HG03457 (cell line): Measurements from ENCODE around the gene SAA4.
A peak's percentile ranks its signal among the peaks of the same experiment; 100 is the strongest.
"Not testable (repeated sequence)": the region's sequence is repeated elsewhere in the genome, so short reads cannot be mapped to it uniquely, and the experiment has no call there.

Experiments used
- ATAC-seq: cut with Tn5 transposase; IDR thresholded peaks from one replicate; pipeline ENCODE4 v1.9.1; 2021; ENCODE audit warnings: moderate number of reproducible peaks; ENCODE audit not compliant: unreplicated experiment

SAA4 gene

DNA sequence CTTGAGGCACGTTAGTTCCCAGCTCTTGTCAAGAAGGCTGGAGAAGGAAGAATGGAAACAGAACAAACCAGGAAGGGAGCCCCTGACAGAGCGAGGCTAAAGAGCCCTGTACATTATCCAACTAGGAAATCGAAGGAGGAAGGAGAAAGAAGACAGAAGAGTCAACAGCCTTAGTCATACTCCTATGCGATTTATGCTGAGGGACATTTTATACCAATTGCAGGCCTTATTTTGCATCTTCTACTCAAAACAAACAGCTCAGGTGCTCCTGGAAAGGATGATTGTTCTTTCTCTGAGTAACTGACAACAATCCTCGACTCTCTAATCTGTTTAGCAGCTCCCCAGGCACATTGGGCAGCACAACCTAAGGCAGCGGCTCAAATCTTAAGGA is 10.6 kb upstream of the SAA4 start:
- not testable (repeated sequence) for ATAC-seq

DNA sequence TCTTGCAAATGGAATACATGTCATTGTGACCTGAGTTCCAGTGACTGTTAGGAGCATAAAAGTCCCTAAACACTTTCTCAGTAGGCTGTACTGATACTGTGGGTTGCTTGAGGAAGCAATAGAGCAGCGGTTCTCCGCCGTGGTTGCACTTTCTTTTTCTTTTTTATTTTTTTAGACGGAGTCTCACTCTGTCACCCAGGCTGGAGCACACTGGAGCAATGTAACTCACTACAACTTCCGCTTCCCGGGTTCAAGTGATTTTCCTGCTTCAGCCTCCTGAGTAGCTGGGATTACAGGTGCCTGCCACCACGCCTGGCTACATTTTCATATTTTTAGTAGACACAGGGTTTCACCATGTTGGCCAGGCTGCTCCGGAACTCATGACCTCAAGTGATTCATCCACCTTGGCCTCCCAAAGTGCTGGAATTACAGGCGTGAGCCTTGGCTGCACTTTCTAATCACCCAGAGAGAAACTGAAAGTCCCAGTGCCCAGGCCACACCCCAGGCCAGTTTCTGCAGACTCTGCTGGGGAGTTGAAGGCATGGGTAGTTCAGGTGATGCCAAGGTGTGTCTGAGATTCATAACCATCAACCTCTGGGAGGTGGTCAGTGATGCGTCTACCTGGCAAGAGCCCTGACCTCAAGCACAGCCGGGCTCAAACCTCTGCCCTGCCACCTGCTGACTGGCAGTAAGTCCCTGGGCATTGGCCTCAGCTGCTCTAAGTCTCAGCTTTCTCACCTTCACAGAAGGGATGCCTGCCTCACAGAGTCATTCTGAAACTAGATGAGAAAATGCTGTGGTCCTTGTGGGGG is 10.0 kb upstream of the SAA4 start:
- peak; percentile 57 for ATAC-seq

DNA sequence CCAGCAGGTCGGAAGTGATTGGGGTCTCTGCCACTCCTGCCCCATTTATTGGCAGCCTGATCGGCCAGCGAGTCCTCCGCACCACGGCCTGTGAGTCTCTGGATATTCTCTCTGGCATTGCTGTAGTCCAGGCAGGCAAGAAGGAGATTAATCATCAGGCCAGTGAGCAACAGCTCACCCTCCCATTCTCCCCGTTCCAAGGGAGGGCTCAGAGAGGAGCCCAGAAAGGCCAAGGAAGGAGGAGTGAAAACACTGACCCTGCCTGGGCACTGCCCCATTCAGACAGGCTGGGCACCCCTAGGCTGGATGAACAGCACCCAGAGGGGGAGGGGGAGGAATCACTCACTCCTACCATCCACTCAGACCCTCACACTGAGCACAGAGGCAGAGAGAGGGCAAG is 8.8 kb upstream of the SAA4 start:
- ATAC-seq: no peak

DNA sequence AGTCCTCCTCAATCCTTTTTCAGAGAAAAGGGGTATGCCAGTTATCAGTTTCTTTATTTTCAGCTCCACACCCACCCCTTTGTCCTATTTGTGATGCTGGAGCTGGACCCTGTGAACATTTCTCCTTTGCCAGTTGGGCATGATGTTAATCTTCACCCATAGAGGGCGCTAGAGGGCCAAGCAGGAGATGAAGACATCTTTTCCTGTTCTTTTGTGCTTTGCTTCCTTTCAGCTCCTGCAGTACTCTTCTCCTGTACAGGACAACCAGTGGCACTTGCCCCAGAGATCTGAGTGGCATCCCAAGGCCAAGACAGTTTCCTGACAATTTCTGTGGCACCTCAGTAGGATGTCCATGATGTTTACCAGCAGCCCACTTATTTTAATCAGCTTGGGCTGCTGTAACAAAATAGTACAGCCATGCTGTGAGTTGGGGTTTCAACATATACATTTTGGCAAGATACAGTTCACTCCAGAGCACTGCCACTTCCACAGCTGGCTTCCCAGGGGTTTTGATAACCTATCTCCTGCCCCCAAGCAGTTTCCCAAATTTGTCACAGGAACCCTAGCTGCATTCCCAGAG is 7.3 kb upstream of the SAA4 start:
- ATAC-seq: no peak

DNA sequence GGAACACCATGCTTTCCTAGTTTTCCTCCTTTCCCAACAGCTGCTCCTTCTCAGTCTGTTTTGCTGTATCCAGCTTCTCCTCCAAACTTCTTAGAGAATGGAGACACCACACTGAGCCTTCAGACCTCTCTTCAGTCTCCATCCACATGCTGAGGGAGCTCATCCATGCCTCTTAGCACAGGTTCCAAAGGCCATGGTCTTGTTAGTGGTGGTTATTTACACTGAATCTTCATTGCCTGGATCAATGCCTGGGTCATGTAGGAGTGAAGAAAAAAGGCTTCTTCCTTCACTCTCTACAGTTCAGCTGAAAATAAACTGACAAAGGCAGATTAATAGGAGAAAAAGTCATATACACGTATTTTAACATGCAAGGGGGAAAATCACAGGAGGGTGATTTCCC is 3.1 kb upstream of the SAA4 start:
- ATAC-seq: no peak

DNA sequence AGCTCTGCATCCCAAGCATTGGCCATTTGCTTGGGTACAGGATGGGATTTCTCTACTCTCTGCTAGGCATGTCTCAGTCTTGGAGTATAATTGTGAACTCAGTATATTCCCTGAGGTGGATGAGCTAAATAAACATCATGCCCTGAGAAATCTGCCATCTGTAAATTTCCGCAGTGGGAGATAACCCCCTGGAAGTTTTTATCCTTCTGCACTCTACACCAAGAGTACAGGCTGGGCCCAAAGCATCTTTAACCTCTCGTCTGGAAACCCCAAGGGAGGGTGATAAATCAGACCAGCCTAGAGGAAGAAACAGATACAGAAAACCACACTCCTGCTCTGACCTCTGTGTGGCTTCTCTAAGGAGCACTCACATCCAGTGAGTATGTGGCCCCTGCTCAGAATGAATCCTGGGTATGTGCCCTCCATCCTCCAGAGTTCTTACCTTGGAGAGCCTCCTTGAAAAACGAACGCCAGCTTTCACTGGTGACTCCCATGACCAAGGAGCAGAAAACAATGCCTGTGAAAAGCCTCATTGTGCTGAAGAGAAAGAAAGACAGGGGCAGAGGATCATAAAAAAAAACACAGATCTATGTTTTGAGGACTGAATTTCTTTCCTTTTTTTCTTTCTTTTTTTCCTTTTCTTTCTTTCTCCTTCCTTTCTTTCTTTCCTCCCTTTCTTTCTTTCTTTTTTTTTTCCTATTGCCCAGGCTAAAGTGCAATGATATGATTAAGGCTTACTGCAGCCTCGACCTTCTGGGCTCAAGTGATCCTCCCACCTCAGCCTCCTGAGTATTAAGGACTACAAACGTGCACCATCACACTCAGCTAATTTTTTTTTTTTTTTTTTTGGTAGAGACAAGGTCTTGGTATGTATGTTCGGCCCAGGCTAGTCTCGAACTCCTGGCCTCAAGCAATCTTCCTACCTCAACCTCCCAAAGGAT is 938 bp downstream of the SAA4 start:
- no peak for ATAC-seq

DNA sequence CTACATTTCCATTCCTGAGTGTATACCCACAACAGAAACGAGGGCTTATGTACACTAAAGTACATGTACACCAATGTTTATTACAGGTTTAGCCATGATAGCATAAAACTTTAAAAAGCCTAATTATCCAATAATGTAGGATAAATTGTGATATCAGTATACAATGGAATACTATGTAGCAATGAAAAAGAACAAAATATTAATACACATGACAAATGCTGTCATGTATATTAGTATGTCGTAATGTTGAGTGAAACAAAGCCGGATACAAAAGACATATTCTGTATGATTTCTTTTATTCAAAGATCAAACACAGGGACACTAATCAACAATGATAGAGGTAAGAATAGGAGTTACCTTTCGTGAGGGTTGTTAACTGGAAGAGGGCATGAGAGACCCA is 2.7 kb downstream of the SAA4 start:
- no peak for ATAC-seq

DNA sequence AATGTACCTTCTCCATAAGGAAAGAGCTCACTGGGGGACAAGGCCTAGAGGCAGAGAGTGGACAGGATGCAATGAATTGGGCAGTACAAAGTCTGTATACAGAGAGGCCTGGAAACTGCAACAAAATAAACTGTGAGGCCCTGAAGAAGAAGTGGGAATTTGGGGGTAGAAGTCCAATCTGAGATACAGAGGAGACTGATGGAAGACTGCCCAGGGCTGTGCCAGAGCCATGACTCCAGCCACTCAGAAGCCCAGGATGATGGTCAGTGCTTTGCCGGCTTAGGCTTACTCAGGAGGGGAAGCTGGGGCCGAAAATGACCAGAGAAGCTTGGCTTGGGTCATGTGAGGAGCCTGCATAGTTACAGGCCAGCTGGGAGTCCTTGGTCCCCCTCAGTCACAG is 5.7 kb downstream of the SAA4 start:
- no peak for ATAC-seq

DNA sequence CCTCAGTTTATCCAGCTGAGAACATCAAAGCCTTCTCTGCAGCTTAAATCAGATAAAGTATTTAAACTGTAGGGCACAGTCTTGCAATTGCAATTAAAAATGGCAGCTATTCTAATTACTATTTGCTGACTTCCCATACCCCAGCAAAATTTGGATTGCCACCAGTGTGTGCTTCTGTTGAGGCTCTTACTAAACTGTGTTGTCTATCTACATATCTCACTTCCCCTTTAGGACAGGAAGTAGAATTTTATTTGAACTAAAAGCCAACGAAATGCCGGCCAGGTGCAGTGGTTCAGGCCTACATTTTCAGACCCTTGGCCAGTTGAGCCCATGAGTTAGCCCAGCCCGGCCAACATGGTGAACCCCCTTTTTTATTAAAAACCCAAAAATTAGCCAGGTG is 7.1 kb downstream of the SAA4 start:
- peak; percentile 87 for ATAC-seq

DNA sequence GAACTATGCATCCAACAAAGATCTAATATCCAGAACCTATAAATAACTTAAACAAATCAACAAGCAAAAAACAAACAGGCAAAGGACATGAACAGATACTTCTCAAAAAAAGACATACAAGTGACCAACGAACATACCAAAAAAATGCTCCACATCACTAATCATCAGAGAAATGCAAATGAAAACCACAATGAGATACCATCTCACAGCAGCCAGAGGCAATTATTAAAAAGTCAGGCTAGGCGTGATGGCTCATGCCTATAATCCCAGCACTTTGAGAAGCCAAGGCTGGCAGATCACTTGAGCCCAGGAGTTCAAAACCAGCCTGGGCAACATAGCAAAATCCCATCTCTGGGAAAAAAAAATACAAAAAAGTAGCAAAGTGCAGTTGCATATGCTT is 10.7 kb downstream of the SAA4 start:
- no peak for ATAC-seq

DNA sequence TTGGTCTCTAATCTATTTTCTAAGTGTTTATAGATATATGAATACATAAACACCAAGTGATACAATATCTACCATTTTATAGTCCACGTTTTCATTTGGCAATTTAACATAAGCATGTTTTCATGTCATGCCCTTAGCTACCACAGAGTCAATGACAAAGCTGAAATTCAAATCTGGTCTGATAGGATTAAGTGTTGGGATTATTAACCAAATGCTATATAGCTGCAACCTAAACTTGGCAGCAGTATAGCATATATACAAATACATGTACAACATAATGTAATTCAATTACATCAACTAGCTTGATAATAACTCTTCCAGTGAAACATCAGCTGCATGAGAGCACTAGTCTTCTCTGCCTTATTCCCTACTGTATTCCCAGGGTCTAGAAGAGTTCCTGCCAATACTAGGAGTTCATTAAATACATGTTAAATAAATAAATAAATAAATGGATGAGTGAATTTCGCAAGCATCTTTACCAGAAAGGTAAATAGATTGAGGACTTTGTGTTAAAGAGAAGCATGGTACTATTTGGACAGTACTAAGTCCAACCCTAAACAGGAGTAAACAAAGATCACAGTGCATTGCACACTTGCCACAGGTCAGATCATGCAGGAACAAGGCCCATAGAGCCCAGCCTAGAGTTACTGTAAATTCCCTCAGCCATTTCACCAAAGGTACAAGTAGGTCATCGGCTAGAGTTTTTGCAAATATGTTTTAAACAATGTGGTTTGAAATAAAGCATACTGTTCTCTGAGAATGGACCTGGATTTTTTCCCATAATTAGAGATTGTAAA is 12.8 kb downstream of the SAA4 start:
- ATAC-seq: no peak

DNA sequence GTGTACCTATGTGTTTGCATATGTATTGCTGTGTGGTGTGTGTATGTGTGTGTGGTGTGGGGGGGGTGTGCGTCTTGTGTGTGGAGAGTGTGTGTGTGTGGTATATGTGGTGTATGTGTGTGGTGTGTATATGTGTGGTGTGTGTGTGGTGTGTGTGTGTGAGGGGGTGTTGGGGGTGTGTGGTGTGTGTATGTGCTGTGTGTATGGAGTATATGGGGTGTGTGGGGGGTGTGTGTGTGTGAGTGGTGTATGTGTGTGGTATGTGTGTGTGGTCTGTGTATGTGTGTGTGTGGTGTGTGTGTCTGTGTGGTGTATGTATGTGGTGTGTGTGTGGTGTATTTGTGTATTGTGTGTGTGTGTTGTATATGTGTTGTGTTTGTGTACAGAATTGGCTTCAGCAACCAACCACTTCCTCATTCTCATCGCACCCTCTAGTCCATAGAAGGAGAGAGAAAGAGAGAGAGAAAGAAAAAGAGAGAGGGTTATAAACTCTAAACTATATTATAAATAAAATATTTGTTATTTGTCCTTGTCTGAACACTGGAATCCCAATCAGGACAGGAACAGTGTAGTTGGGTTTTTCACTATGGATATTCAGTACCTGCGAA is 13.7 kb downstream of the SAA4 start:
- no peak for ATAC-seq

DNA sequence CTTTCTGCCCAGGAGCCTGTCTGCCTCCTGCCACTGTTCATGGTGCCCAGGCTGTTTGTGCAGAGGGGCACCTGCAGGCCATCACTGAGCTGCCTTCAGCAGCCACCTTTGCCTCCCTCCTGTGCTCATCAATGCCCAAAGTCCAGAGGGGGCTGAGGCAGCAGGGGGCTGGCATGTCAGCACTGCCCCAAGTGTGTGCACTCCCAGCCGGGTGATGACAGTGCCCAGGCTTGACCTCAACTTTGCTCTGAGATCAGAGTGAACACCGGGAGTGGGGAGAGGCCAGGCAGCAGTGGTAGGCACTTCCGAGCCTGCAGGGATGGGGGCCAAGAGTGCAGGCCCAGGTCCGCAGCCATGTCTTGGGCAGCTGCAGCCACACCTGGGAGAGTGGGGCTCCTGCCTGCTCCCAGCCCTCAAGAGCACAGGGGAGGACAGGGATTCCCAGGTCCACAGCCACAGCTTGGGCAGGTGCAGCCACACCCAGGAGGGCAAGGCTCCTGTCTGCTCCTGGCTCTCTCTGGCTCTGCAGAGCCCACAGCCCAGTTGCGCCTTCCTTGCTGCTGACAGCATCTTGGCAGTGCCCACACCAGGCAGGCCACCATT is 15.2 kb downstream of the SAA4 start:
- no peak for ATAC-seq

DNA sequence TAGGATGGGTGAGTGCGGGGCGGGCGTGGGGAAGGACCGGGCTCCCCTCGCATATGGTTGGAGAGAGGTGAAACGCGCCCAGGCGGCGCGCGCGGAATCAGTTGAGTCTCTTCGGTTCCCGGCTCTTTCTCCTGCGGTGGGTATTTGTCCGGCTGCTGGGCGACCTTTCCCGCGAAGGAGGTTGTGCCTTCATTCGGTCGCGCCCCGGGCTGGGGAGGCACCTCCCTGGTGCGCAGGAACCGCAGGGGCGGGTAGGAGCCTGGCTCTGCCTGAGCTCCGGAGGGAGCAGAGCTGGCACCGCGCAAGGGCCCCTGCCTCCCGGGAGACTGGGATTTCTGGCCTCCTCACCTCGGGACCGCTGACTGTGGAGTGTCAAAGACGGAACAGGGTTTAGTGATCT is 27.5 kb downstream of the SAA4 start:
- ATAC-seq: no peak

DNA sequence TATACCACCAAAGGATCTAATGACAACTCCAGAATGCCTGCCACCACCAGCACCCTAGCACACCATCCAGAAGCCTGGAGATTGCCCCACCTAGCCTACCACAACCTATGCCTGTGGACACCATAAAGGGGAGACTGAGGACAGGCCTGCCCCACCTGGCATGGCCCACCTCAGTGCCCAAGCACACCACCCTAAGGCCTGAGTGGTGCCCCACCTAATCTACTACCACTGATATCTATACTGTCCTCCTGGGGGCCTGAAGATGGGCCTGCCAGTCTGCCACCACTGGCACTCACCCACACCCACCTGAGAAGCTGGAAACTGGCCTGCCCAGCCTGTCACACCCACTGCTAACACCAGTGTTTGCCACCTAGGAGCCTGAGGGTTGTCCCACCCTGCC is 31.8 kb downstream of the SAA4 start:
- no peak for ATAC-seq

DNA sequence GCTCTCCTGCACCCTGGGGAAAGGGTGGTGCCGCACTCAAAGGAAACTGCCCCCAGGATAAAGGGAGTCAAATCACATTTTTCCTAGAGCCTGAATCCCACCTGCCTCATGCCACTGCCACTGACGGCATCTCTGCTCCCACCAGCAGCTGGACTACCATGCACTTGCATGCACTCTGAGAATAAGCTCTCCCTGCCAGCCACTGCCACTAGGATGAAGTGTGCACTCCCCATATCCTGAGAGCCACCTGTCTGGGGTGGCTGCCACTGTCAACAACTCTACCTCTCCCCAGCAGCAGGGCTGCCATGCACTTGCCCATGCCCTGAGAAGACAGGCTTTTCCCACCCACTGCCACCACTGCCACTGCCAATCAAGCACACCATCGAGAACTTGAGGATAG is 32.4 kb downstream of the SAA4 start:
- no peak for ATAC-seq

DNA sequence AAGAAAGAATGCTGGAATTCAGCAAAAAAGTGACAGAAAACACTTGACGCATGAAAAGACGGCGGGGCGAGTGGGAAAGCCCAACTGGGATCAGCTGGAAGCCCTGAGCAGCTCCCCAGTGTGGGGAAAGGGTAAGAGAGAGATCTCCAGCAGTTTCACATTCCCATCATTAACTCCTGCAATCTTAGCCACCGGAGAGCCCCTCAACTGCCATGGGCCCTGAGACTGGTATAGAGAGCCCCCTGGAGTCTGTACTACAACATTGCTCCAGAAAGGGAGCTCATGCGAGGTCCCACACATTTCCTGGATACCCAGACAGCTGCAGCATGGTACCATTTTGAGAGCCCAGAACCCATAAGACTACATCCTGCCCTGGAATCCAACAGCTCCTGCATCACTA is 32.9 kb downstream of the SAA4 start:
- no peak for ATAC-seq

DNA sequence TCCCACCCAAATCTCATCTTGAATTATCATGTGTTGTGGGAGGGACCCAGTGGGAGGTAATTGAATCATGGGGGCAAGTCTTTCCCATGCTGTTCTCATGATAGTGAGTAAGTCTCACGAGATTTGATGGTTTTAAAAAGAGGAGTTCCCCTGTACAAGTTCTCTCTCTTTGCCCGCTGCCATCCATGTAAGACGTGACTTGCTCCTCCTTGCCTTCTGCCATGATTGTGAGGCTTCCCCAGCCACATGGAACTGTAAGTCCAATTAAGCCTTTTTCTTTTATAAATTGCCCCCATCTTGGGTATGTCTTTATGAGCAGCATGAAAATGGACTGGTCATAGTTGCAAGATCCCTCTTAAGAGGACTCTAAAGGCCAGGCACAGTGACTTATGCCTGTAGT is 38.9 kb downstream of the SAA4 start:
- not testable (repeated sequence) for ATAC-seq

DNA sequence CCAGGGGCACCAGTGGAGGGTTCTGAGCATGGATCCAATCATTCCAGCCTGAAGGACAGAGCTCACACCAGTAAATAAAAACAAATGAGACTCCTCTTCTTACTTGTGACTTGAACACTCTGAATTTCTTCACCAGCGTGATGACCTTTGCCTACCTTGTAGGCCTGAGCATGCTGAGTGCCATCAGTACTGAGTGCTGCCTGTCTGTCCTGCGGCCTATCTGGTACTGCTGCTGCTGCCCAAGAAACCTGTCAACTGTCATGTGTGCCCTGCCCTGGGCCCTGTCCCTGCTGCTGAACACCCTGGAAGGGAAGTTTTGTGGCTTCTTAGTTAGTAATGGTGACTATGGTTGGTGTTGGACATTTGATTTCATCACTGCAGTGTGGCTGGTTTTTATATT is 40.1 kb downstream of the SAA4 start:
- no peak for ATAC-seq

DNA sequence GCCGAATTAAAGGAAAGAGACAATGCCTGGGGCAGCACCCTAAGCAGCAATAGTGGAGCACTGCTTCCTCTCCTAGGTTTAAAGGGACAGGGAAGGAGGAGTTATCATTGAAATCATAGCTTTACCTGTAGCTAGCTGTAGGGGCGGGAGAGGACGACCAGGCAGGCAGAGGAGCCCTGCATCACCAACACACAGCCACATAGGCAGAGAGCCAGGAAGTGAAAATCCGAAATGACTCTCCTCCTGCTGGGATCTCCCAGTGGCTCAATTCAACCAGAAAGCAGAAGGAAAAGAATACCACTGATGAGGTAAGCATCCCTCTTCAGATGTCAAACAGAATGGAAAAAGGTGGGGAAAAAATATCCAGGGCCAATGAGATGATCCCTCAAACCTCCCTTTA is 43.6 kb downstream of the SAA4 start:
- ATAC-seq: no peak
